Osteocyte (in vitro differentiated cells): Measurements from ENCODE around the gene ACTA2. TPM values are rescaled to one million over a fixed set of nuclear protein-coding genes. Genes with fewer than 3 reads are reported as not detected.

Experiments
- DNase-seq: peaks from one replicate; pipeline ENCODE4 v3.0.0; 2021; ENCODE audit warnings: mixed read lengths; ENCODE audit not compliant: unreplicated experiment; ENCODE audit errors: extremely low spot score
- H3K27ac Mint-ChIP-seq: one replicate; pipeline ENCODE4 v1.8.0; 2021; ENCODE audit warnings: mild to moderate bottlenecking, mixed read lengths; ENCODE audit not compliant: unreplicated experiment
- H3K27me3 Mint-ChIP-seq: one replicate; pipeline ENCODE4 v1.8.0; 2021; ENCODE audit warnings: mixed read lengths; ENCODE audit not compliant: unreplicated experiment
- H3K36me3 Mint-ChIP-seq: one replicate; pipeline ENCODE4 v1.8.0; 2021; ENCODE audit warnings: mixed read lengths; ENCODE audit not compliant: unreplicated experiment
- H3K4me1 Mint-ChIP-seq: one replicate; pipeline ENCODE4 v1.8.0; 2021; ENCODE audit warnings: mixed read lengths; ENCODE audit not compliant: unreplicated experiment
- H3K4me3 Mint-ChIP-seq: one replicate; pipeline ENCODE4 v1.8.0; 2021; ENCODE audit warnings: mild to moderate bottlenecking, moderate library complexity, mixed read lengths; ENCODE audit not compliant: unreplicated experiment
- H3K9me3 Mint-ChIP-seq: one replicate; pipeline ENCODE4 v1.8.0; 2021; ENCODE audit warnings: mixed read lengths; ENCODE audit not compliant: unreplicated experiment
- total RNA-seq: library from RNA; stranded (reverse); gene quantifications from 2 replicates; pipeline ENCODE4 v1.2.1, GENCODE V29; 2021
- TF ChIP-seq, protein P1 (sequence below): fragments of 200-600 bp; sonication (generic); IDR thresholded peaks from 2 replicates; pipeline ENCODE4 v1.5.0; 2021; ENCODE audit warnings: antibody characterized with exemption, mild to moderate bottlenecking, moderate library complexity

The ACTA2 gene
- total RNA-seq, 1 donor from 2014 or later, result 329 TPM

DNA sequence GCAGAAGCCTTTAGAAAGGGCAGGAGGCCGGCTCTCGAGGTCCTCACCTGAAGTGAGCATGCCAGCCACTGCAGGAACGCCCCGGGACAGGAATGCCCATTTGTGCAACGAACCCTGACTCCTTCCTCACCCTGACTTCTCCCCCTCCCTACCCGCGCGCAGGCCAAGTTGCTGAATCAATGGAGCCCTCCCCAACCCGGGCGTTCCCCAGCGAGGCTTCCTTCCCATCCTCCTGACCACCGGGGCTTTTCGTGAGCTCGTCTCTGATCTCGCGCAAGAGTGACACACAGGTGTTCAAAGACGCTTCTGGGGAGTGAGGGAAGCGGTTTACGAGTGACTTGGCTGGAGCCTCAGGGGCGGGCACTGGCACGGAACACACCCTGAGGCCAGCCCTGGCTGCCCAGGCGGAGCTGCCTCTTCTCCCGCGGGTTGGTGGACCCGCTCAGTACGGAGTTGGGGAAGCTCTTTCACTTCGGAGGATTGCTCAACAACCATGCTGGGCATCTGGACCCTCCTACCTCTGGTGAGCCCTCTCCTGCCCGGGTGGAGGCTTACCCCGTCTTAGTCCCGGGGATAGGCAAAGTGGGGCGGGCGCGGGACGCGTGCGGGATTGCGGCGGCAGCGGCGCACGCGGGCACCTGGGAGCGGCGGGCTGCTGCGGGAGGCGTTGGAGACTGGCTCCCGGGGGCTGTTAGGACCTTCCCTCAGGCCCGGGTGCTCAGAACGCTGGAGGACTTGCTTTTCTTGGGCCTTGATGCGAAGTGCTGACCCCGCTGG lies 38.0 kb upstream of the ACTA2 start, which contains the start of gene FAS:
FAS (plus strand) TSS at position 415 of the 777 bp plus-strand sequence; CDS start at position 494, 79 bp downstream.
- Mint-ChIP-seq H3K4me1 (peaks cover 30% of the 10 kb centered on the region), H3K4me3 (peak within 1 kb of the TSS; percentile 98), H3K27me3 (no peaks in the 10 kb centered on the region), H3K9me3 (no peaks in the 10 kb centered on the region), H3K27ac (peak within 1 kb of the TSS; percentile 94), H3K36me3 (no peaks in the 10 kb centered on the region)
- TF ChIP-seq, protein P1, sequence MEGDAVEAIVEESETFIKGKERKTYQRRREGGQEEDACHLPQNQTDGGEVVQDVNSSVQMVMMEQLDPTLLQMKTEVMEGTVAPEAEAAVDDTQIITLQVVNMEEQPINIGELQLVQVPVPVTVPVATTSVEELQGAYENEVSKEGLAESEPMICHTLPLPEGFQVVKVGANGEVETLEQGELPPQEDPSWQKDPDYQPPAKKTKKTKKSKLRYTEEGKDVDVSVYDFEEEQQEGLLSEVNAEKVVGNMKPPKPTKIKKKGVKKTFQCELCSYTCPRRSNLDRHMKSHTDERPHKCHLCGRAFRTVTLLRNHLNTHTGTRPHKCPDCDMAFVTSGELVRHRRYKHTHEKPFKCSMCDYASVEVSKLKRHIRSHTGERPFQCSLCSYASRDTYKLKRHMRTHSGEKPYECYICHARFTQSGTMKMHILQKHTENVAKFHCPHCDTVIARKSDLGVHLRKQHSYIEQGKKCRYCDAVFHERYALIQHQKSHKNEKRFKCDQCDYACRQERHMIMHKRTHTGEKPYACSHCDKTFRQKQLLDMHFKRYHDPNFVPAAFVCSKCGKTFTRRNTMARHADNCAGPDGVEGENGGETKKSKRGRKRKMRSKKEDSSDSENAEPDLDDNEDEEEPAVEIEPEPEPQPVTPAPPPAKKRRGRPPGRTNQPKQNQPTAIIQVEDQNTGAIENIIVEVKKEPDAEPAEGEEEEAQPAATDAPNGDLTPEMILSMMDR, result no peak
- peak; percentile 85 for DNase-seq

DNA sequence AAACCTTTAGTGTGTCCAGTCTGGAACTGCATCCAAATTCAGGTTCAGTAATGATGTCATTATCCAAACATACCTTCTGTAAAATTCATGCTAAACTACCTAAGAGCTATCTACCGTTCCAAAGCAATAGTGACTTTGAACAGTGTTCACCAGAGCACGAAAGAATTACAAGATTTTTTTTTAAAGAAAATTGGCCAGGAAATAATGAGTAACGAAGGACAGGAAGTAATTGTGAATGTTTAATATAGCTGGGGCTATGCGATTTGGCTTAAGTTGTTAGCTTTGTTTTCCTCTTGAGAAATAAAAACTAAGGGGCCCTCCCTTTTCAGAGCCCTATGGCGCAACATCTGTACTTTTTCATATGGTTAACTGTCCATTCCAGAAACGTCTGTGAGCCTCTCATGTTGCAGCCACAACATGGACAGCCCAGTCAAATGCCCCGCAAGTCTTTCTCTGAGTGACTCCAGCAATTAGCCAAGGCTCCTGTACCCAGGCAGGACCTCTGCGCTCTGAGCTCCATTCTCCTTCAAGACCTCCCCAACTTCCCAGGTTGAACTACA lies 37.3 kb upstream of the ACTA2 start:
- H3K4me1 Mint-ChIP-seq, result peaks cover 34% of the 10 kb centered on the region
- no peak for DNase-seq

DNA sequence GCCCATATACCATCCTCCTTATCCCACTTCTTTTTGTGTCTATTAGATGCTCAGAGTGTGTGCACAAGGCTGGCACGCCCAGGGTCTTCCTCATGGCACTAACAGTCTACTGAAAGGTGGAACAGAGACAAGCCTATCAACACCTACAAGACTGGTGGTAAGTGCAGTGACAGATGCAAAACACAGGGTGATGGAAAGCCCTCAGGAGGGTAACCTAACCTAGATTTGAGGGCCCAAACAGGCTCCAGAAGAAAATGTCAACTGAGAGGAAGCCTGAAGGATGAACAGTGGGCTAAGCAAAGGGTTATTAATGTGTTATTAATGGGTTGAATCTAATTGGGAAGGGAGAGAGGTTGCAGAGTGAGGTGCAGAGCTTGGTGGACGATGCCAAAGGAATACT lies 36.9 kb upstream of the ACTA2 start:
- Mint-ChIP-seq H3K4me1 (peaks cover 34% of the 10 kb centered on the region), H3K27me3 (no peaks in the 10 kb centered on the region), H3K27ac (peak overlapping the region; percentile 89), H3K9me3 (no peaks in the 10 kb centered on the region), H3K36me3 (no peaks in the 10 kb centered on the region), H3K4me3 (peak overlapping the region; percentile 40)
- DNase-seq, result no peak
- TF ChIP-seq, protein P1, result no peak

More for the DNA sequence above, 37.3 kb upstream of the ACTA2 start:
- Mint-ChIP-seq H3K27me3 (no peaks in the 10 kb centered on the region), H3K9me3 (no peaks in the 10 kb centered on the region), H3K27ac (peak overlapping the region; percentile 89), H3K4me3 (peak overlapping the region; percentile 98), H3K36me3 (no peaks in the 10 kb centered on the region)
- TF ChIP-seq, protein P1, result no peak

DNA sequence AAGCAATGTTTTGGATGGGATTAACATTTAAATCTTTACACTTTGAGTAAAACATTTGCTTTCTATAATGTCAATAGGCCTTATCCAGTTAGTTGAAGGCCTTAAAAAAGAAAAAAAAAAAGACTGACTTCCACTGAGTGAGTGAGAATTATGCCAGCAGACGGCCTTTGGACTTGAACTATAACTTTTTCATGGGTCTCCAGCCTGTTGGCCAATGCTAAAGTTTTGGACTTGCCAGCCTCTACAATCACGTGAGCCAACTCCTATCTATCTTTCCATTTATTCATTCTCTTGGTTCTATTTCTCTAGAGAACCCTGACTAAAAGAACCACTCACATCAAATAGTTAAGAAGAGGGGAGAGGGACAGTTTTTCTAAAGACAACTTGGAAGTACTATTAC lies 35.3 kb upstream of the ACTA2 start:
- no peaks in the 10 kb centered on the region for H3K36me3 Mint-ChIP-seq
- peaks cover 31% of the 10 kb centered on the region for H3K4me1 Mint-ChIP-seq
- no peaks in the 10 kb centered on the region for H3K27me3 Mint-ChIP-seq
- TF ChIP-seq, protein P1, result no peak
- DNase-seq, result no peak
- H3K9me3 Mint-ChIP-seq, result no peaks in the 10 kb centered on the region
- no peak overlapping the region for H3K4me3 Mint-ChIP-seq
- no peak overlapping the region for H3K27ac Mint-ChIP-seq

DNA sequence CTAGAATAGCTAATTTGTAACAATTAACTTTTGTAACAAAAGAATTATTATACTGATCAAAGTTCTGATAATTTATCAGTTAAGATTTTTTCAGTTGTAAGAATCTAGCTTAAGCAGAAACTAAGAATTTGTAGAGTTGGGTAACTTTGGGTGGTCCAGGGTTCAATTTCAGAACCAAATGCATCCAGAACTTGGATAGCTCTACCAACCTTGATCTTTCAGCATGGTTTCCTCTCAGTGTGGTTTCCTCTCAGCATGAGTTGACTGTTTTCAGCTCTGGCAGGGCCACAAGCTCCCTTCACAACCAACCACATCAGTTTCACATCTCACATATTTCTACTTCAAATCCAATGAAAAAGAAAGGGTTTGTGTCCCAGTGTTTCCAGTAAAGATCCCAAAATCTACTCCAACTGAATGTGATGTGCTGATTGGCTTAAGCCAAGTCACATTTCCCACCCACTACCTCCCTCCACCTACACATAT lies 34.7 kb upstream of the ACTA2 start:
- Mint-ChIP-seq H3K36me3 (no peaks in the 10 kb centered on the region), H3K27me3 (no peaks in the 10 kb centered on the region), H3K4me1 (peaks cover 30% of the 10 kb centered on the region), H3K4me3 (no peak overlapping the region), H3K9me3 (no peaks in the 10 kb centered on the region), H3K27ac (no peak overlapping the region)
- TF ChIP-seq, protein P1, result no peak
- DNase-seq, result no peak
